Retinal pigment epithelial cell (primary cell): Measurements from ENCODE around the gene ILKAP.
A peak's percentile ranks its signal among the peaks of the same experiment; 100 is the strongest.

ENCODE experiments used
- DNase-seq: peaks from one replicate; pipeline ENCODE4 v3.0.0-alpha.2; 2010; ENCODE audit warnings: low read depth
- H3K4me3 ChIP-seq: 2 replicates; pipeline ENCODE4 v1.5.1; 2011; ENCODE audit warnings: mild to moderate bottlenecking, low read length, control low read depth, moderate library complexity
- CTCF ChIP-seq: conservative IDR thresholded peaks from 2 replicates; pipeline ENCODE4 v1.5.1; 2011; ENCODE audit warnings: low read depth, low read length, control low read depth, inconsistent platforms

Gene ILKAP

GRCh38 chr2:238203094-238203972, at the start of gene ILKAP:
Gene ILKAP, minus strand, starts transcription at chr2:238203695. Its CDS starts 142 bp downstream, at chr2:238203553.
- DNase-seq: peak; percentile 25
- peak within 1 kb of the TSS; percentile 73 for H3K4me3 ChIP-seq
- TF ChIP-seq CTCF: no peak

GRCh38 chr2:238252766-238253630, 49.5 kb upstream of the ILKAP start:
- DNase-seq: no peak
- no peak for TF ChIP-seq CTCF
- no peak overlapping the region for H3K4me3 ChIP-seq

GRCh38 chr2:238251986-238252385, 48.5 kb upstream of the ILKAP start:
- H3K4me3 ChIP-seq: no peak overlapping the region
- DNase-seq: no peak
- no peak for TF ChIP-seq CTCF

- no peak for DNase-seq
- TF ChIP-seq CTCF: no peak
- no peak overlapping the region for H3K4me3 ChIP-seq
Observed at GRCh38 chr2:238251331-238251730, 47.8 kb upstream of the ILKAP start.

GRCh38 chr2:238250896-238251295, 47.4 kb upstream of the ILKAP start:
- no peak for TF ChIP-seq CTCF
- no peak for DNase-seq
- no peak overlapping the region for H3K4me3 ChIP-seq

GRCh38 chr2:238247841-238248453, 44.5 kb upstream of the ILKAP start:
- DNase-seq: no peak
- no peak overlapping the region for H3K4me3 ChIP-seq
- no peak for TF ChIP-seq CTCF
